GM18498 (cell line): ENCODE measurements around the gene KIRREL3.

Experiments
- ATAC-seq: cut with Tn5 transposase; IDR thresholded peaks from one replicate; pipeline ENCODE4 v1.9.1; 2021; ENCODE audit warnings: mild to moderate bottlenecking, moderate library complexity; ENCODE audit not compliant: unreplicated experiment

The KIRREL3 gene

GRCh38 chr11:126683766-126684728, 316.5 kb downstream of the KIRREL3 start:
- ATAC-seq, result no peak

GRCh38 chr11:126682590-126682989, 318.0 kb downstream of the KIRREL3 start:
- ATAC-seq, result no peak

DNA sequence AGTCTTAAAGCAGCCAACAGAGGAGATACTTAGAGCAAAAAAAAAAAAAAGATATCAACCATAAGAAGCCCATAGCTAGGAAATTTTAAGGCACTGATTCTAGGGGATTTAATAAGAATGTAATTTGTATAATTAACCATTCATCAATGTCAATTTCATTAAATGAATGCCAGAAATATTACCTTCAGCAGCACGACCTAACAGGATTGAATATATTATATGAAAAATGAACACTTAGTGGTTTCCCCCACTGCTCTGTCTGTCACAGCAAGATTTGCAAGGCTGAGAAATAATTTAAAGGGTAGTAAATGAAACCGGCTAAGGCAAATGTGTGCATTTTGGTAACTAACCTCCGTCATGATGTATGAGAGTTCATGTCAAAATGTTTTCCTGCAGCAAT, 319.9 kb downstream of the KIRREL3 start:
- no peak for ATAC-seq

- ATAC-seq, result no peak
These were observed 320.4 kb downstream of the KIRREL3 start for GRCh38 chr11:126680131-126680530.

- ATAC-seq, result no peak
These were observed 321.5 kb downstream of the KIRREL3 start for GRCh38 chr11:126679033-126679432.

- ATAC-seq, result no peak
These were observed 324.0 kb downstream of the KIRREL3 start for GRCh38 chr11:126676536-126676935.

- no peak for ATAC-seq
These were observed 327.3 kb downstream of the KIRREL3 start for GRCh38 chr11:126673319-126673718.

DNA sequence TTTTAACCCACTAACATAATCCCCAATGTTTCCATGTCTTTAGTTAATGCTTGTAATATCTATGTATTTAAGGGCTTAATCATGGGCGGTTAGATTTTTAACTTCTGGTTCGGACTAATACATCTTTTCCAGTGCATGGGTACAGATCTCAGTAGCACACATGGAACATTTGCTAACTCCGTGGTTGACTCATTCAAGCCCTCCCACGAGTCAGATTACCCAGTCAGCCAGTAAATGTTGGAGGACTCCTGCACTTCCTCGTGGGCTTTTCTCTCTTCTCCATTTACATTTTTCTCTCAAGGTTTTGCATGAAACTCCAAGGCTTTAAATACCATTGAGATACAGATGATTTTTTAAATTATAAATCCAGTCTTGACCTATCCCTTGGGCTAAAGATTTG, 331.2 kb downstream of the KIRREL3 start:
- no peak for ATAC-seq

DNA sequence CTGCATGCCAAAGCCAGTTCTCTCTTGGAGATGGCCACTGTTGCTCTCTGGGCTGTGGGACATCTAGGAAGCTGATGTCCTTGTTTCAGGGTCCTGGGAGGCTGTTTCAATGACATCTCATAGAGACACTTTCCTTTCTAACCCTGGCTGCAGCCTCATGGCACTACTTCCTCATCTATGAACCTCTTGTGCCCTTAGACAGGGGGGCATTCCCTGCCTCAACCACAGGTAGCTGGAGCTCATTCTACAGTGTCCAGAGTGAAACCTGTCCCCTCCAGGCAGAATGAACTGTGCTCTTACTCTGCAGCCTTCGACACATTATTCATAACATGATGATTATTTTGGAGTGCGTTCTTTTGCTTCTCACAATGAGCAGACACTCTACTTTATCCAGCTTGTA, 335.9 kb downstream of the KIRREL3 start:
- no peak for ATAC-seq

DNA sequence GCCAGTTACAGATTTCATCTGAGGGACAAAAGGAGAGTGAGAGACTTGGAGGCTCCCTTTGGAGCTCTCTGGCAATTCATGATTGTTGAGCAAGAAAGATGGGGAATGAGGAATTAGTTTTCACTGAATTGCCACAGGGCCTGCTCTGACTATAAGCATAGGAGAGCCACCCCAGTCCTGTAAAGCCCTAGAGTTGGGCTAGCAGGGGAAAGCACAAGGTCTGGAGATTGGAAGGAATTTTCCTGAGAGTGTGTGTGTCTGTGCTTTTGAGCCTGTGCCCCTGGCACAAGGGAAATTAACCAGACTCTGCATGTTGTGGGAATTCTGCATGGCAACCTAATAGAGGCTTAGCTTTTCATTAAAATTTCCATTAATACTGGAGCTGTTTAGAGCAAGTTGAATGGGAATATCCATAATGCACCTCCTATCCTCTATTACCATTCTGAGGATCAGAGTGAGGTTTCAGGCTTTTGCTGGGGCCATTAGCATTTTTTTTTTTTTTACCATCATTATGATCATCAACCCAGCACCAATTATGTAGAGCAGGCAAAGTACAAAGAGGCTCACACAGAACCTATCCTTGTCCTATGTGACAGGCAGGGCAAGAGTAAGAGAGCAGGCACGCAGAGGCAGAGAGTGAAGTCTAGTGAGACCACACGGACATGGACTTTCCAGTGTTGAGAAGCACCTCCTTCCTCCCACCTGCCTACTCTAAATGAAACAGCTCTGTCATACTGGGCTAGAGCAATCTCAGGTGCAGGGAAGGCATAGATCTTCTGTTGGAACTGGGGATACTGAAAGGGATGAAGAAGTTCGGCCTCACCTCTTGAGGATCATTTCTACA, 336.6 kb downstream of the KIRREL3 start:
- no peak for ATAC-seq

DNA sequence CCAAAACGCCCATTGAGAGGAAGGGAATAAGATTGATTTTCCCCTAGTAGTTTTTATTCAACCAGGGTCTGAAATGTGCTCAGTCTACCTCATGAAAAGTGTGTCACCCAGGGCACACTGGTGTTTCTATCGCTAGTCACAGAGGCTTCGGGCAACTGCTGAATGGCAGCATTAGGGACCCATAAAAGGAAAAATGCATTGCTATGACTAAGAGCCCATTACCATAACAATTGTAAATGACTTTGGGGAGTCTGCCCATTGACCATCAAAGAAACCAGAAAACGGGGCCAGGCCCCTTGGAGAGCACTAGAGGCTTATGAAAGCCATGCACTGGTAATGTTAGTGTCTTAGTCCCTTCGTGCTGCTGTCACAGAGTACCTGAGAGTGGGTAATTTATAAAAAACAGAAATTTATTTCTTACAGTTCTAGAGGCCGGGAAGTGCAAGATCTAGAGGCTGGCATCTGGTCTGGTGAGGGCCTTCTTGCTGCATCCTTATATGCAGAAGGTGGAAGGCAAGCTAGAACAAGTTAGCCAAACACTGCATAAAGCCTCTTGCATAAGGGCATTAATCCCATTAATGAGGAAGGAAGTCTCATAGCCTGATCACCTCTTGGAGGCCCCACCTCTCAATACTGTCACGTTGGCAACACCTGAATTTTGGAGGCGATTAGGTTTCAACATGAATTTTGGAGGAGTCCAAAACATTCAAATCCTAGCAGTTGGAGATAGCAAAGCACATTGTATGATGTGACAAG, 338.4 kb downstream of the KIRREL3 start:
- ATAC-seq, result no peak

DNA sequence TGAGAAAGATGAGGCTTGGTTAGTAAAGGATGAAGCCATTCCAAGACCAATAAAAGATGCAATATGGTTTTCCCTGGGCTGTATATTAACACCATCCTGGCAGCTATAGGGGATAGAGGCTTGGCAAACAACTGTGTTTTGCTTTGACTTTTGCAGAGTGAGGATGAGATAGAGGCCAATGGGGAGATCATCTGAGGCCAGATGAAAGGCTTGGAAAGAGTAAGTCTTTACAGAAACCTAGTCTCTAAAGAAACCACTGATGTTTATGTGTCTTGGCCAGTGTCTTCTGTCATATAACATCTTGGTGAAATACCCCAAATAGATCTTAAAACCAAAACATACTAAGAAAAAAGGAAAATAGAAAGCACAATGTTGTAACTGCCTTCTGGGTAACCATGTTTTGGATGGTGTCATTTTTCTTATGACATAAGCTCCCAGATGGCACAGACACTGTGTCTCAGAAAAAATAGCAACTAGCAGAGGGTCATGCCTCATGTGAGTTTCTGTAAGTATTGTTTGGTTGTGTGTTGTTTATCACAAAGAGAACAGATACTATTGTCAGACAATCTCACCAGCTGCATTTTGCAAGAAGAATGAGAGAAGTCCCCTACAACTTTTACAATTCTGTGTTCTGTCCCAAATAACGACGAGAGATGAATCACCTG, 339.7 kb downstream of the KIRREL3 start:
- ATAC-seq, result no peak

DNA sequence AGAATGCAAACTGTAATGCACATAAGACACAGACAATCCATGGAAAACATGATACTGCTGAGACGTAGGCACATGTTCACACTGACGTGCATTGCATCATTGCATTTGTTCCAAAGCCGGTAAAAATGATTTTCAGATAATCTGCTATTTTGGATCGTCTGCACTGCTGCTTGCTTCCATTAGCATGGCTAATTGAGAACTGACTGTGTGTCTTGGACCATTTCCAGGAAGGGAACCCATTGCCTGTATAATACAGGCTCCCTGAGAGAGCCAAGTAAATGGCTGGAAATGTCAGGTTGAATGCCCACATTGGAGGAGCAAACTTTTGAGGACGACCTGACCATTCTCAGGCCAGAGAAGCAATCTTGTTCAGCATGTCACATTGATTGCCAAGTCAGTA, 340.2 kb downstream of the KIRREL3 start:
- no peak for ATAC-seq

GRCh38 chr11:126658306-126659056, 342.1 kb downstream of the KIRREL3 start:
- no peak for ATAC-seq

- ATAC-seq, result no peak
These were observed 344.8 kb downstream of the KIRREL3 start for GRCh38 chr11:126655807-126656128.

DNA sequence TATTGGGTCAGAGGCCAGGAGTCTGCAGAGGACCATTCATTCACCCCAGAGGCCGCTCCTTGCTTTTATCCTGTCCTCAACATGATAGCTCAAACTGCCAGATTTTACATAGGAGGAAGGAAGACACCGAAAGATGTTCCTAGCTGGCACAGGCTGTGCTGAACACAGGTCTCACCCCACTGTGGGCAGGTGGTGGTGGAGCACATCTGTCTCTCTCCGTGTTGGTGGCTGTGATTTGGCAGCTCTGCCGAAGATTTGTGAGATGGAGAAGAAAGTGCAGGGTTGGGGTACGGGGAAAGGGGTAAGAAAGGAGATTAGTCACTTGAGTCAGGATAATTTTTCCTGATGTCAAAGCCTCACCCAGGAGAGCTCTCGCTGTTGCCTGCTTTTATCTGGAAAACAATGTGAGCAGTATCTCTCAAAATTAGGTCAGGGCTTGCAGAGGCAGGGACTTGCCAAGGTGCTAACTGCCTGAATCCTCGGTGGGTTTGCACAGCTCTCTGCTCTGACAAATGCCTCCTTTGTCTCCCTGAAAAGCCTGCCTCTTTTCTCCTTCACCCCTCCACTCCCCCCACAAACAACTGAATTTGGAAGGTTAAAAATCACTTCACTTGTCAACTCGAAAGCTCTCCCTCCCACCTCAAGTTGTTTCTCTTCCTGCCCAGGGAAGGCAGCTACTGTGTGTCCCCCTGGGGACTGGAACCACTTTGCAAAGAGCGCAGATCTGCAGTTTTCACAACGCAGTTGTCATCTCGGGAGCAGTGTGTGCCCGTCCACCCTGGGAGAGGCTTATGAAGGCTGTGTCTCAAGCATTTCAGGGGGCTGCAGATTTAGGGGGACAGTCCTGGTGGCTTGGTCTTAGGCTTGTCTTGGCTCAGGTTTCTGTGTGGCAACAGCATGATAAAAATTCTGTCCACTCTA, 345.4 kb downstream of the KIRREL3 start:
- no peak for ATAC-seq

GRCh38 chr11:126653040-126653439, 347.5 kb downstream of the KIRREL3 start:
- ATAC-seq, result no peak

GRCh38 chr11:126647735-126648134, 352.8 kb downstream of the KIRREL3 start:
- ATAC-seq, result no peak
